Measurements from ENCODE around the gene SMURF1.

- TF ChIP-seq CTCF (conservative IDR thresholded peaks at IDR 0.05; ENCODE audit: low read depth, low read length): no peak
- no peak for TF ChIP-seq RCOR1 (IDR thresholded peaks at IDR 0.05; ENCODE audit: insufficient replicate concordance, low read length)
- TF ChIP-seq USF2 (IDR thresholded peaks at IDR 0.05; ENCODE audit: low read depth, low read length): no peak
- no peak for TF ChIP-seq CEBPB (IDR thresholded peaks at IDR 0.05; ENCODE audit: low read depth, low read length)
- no peak for TF ChIP-seq RFX5 (IDR thresholded peaks at IDR 0.05; ENCODE audit: low read depth, low read length)
- TF ChIP-seq POLR2A (IDR thresholded peaks at IDR 0.05; ENCODE audit: low read depth, low read length): 0 out of 2 replicates have a peak, but pooled peaks have one; percentile 24
- TF ChIP-seq BHLHE40 (IDR thresholded peaks at IDR 0.05; ENCODE audit: low read depth, low read length): no peak
Measured at GRCh38 chr7:99143521-99143852, 421 bp downstream of the SMURF1 start.
